HG03135 (cell line): ENCODE measurements around the gene PRKCA.

Experiments used
- ATAC-seq: cut with Tn5 transposase; IDR thresholded peaks from one replicate; pipeline ENCODE4 v1.9.1; 2021; ENCODE audit warnings: mild to moderate bottlenecking, moderate library complexity; ENCODE audit not compliant: unreplicated experiment

PRKCA gene

GRCh38 chr17:66535611-66536010 is 233.2 kb downstream of the PRKCA start:
- ATAC-seq, result no peak

- no peak for ATAC-seq
Observed at GRCh38 chr17:66537502-66537901, 235.1 kb downstream of the PRKCA start.

- no peak for ATAC-seq
Observed at GRCh38 chr17:66538776-66539175, 236.4 kb downstream of the PRKCA start.

- ATAC-seq, result no peak
Observed at GRCh38 chr17:66540131-66540781, 237.8 kb downstream of the PRKCA start.

- ATAC-seq, result peak; percentile 83
Observed at GRCh38 chr17:66541461-66542128, 239.2 kb downstream of the PRKCA start.

- ATAC-seq, result peak; percentile 98
Observed at GRCh38 chr17:66542129-66542966, 239.9 kb downstream of the PRKCA start.

GRCh38 chr17:66542967-66543520 is 240.6 kb downstream of the PRKCA start:
- ATAC-seq, result no peak

- ATAC-seq, result no peak
Observed at GRCh38 chr17:66543526-66543925, 241.1 kb downstream of the PRKCA start.

- no peak for ATAC-seq
Observed at GRCh38 chr17:66545918-66546317, 243.5 kb downstream of the PRKCA start.

GRCh38 chr17:66547151-66547865 is 244.9 kb downstream of the PRKCA start:
- no peak for ATAC-seq

- no peak for ATAC-seq
Observed at GRCh38 chr17:66548158-66548557, 245.7 kb downstream of the PRKCA start.

- no peak for ATAC-seq
Observed at GRCh38 chr17:66548659-66549310, 246.4 kb downstream of the PRKCA start.

- no peak for ATAC-seq
Observed at GRCh38 chr17:66549311-66549704, 246.9 kb downstream of the PRKCA start.

- ATAC-seq, result no peak
Observed at GRCh38 chr17:66549731-66550207, 247.4 kb downstream of the PRKCA start.

- ATAC-seq, result no peak
Observed at GRCh38 chr17:66551839-66552238, 249.4 kb downstream of the PRKCA start.

GRCh38 chr17:66552371-66552770 is 250.0 kb downstream of the PRKCA start:
- no peak for ATAC-seq

GRCh38 chr17:66555605-66556004 is 253.2 kb downstream of the PRKCA start:
- ATAC-seq, result no peak

- no peak for ATAC-seq
Observed at GRCh38 chr17:66557200-66557599, 254.8 kb downstream of the PRKCA start.

- no peak for ATAC-seq
Observed at GRCh38 chr17:66557886-66558285, 255.5 kb downstream of the PRKCA start.

- no peak for ATAC-seq
Observed at GRCh38 chr17:66560691-66561090, 258.3 kb downstream of the PRKCA start.
